BJ (cell line): ENCODE results near the gene APCDD1. TPM values are rescaled to one million over a fixed set of nuclear protein-coding genes. Genes with fewer than 3 reads are reported as not detected.

ENCODE experiments used
- CTCF ChIA-PET: fragments of 350-600 bp; formaldehyde crosslinking; extraction: SDS; loops from one replicate; lab custom pipeline; 2021; ENCODE audit warnings: antibody characterized with exemption, inconsistent platforms; lab: Yijun Ruan, JAX
- POLR2A ChIA-PET: fragments of 300-600 bp; sonication (Branson Sonifier 250); formaldehyde crosslinking; extraction: SDS; loops from one replicate; lab custom pipeline; 2021; ENCODE audit warnings: antibody characterized with exemption; lab: Charles Lee
- DNase-seq: peaks from one replicate; pipeline ENCODE4 v3.0.0-alpha.2; 2011; ENCODE audit warnings: low read depth
- H3K27me3 ChIP-seq: 2 replicates; pipeline ENCODE4 v1.6.0; 2011; ENCODE audit warnings: low read length; ENCODE audit not compliant: control insufficient read depth, insufficient read depth
- H3K36me3 ChIP-seq: 2 replicates; pipeline ENCODE4 v1.5.1; 2011; ENCODE audit warnings: low read length; ENCODE audit not compliant: control insufficient read depth, insufficient read depth
- H3K4me3 ChIP-seq: 2 replicates; pipeline ENCODE4 v1.5.1; 2011; ENCODE audit warnings: low read depth, mild to moderate bottlenecking, control low read depth, low read length
- polyA plus RNA-seq: library from polyadenylated mRNA; depleted of rRNA; stranded (reverse); fragments of >200 nt; gene quantifications from 2 replicates; pipeline ENCODE4 v1.2.3, GENCODE V29; 2011
- TF ChIP-seq, protein P1 (sequence below): IDR thresholded peaks from 2 replicates; pipeline ENCODE4 v1.5.1; 2011; ENCODE audit warnings: low read depth, mild to moderate bottlenecking, control low read depth, inconsistent platforms, low read length, moderate library complexity; ENCODE audit not compliant: insufficient read depth

APCDD1 gene
- polyA plus RNA-seq, 1 experiment: 32.4 TPM

- Histone ChIP-seq H3K36me3 (no peaks in the 10 kb centered on the region), H3K27me3 (no peaks in the 10 kb centered on the region), H3K4me3 (no peak overlapping the region)
- TF ChIP-seq, protein P1, sequence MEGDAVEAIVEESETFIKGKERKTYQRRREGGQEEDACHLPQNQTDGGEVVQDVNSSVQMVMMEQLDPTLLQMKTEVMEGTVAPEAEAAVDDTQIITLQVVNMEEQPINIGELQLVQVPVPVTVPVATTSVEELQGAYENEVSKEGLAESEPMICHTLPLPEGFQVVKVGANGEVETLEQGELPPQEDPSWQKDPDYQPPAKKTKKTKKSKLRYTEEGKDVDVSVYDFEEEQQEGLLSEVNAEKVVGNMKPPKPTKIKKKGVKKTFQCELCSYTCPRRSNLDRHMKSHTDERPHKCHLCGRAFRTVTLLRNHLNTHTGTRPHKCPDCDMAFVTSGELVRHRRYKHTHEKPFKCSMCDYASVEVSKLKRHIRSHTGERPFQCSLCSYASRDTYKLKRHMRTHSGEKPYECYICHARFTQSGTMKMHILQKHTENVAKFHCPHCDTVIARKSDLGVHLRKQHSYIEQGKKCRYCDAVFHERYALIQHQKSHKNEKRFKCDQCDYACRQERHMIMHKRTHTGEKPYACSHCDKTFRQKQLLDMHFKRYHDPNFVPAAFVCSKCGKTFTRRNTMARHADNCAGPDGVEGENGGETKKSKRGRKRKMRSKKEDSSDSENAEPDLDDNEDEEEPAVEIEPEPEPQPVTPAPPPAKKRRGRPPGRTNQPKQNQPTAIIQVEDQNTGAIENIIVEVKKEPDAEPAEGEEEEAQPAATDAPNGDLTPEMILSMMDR: no peak
- ChIA-PET POLR2A (no interaction called here), CTCF (interaction anchor here (0.6 to 1.0 kb wide), 2 partner anchors 33 to 212 kb away, joined by 3 to 4 read pairs; no protein-coding TSS in a partner anchor)
- no peak for DNase-seq
Measured at GRCh38 chr18:10490401-10491165, 36.1 kb downstream of the APCDD1 start.

GRCh38 chr18:10495936-10496335, 41.5 kb downstream of the APCDD1 start:
- Histone ChIP-seq H3K36me3 (no peaks in the 10 kb centered on the region), H3K4me3 (no peak overlapping the region), H3K27me3 (no peaks in the 10 kb centered on the region; the same call in 1 of the 2 replicates)
- no peak for DNase-seq
- TF ChIP-seq, protein P1: no peak
- ChIA-PET POLR2A (no interaction called here), CTCF (no interaction called here)

DNA sequence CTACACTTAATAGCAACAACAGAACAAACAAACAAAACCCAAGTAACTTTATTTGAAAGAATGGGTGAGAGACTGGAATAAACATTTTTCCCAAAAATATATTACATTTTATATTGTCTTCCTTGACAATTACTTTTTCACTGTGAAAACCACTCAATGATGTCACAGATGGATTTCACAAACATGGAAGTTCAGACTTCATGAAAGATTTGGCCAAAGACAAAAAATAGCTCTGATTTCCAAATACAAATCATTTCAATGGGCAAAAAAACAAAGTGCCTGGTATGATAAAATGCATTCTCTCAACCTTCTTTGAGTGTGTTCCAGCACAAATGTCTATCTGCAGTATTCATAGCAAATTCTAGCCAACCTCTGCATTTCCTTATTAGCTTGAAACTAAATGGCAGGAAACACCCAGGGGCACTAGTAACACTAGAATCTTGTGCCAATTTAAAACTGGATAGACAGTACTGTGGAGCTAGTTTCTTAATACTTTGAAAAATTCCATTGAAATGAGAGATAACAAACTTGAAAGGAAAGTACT, 42.8 kb downstream of the APCDD1 start:
- CTCF ChIA-PET: no interaction called here
- POLR2A ChIA-PET: interaction anchor here (1.0 kb wide), 1 partner anchor 28 kb away, joined by 3 read pairs; the partner anchor contains the start of gene NAPG
- no peak for DNase-seq
- Histone ChIP-seq H3K27me3 (no peaks in the 10 kb centered on the region; the same call in 1 of the 2 replicates), H3K36me3 (no peaks in the 10 kb centered on the region), H3K4me3 (no peak overlapping the region)
- TF ChIP-seq, protein P1: no peak

GRCh38 chr18:10499230-10499629, 44.8 kb downstream of the APCDD1 start:
- no peak for DNase-seq
- H3K4me3 ChIP-seq: no peak overlapping the region
- H3K36me3 ChIP-seq: no peaks in the 10 kb centered on the region
- CTCF ChIA-PET: interaction anchor here (1.3 kb wide), 1 partner anchor 16 kb away, joined by 4 read pairs; no protein-coding TSS in a partner anchor
- POLR2A ChIA-PET: no interaction called here
- TF ChIP-seq, protein P1: no peak
- H3K27me3 ChIP-seq: no peaks in the 10 kb centered on the region; the same call in 1 of the 2 replicates

DNA sequence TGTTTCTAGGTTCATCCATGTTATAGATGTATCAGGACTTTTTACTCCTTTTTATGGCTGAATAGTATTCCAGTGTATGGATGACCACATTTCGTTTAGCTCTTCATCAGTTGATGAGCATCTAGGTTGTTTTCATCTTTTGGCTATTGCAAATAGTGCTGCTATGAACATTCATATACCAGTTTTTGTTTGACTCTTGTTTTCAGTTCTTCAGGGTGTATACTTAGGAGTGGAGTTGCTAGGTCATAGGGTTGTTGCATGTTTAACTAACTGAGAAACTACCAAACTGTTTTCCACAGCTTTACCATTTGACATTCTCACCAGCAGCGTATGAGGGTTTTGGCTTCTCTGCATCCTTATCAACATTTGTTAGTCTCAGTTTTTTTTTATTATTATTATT, 45.6 kb downstream of the APCDD1 start:
- ChIA-PET CTCF (no interaction called here), POLR2A (no interaction called here)
- Histone ChIP-seq H3K4me3 (no peak overlapping the region), H3K36me3 (no peaks in the 10 kb centered on the region), H3K27me3 (no peaks in the 10 kb centered on the region; the same call in 1 of the 2 replicates)
- TF ChIP-seq, protein P1: no peak
- no peak for DNase-seq
